Gastrocnemius medialis (tissue), 4 donors: ENCODE measurements around the gene RAB34. TPM values are rescaled to one million over a fixed set of nuclear protein-coding genes. Genes with fewer than 3 reads are reported as not detected.

Experiments
- ATAC-seq, 2 donors: fragments of 150-250 bp; one replicate each; pipeline ENCODE4 v1.9.1; 2016
- DNase-seq, 2 donors: peaks; one replicate each; pipeline ENCODE4 v3.0.0-alpha.2; 2019
- H3K27ac ChIP-seq, 4 donors: fragments of 200-600 bp; sonication (generic); 1 replicate in 1 of 4; 2 replicates in 3 of 4; pipeline ENCODE4 v1.5.1; 2016 to 2018; ENCODE audit warnings: mild to moderate bottlenecking in 2 of 4, moderate library complexity in 1 of 4
- H3K27me3 ChIP-seq, 3 donors: fragments of 200-600 bp; sonication (generic) in 2 of 3; 1 replicate in 1 of 3; 2 replicates in 2 of 3; pipeline versions ENCODE4 v1.5.1 to v1.6.0; 2016 to 2019; ENCODE audit warnings: mild to moderate bottlenecking in 1 of 3, moderate library complexity in 1 of 3
- H3K36me3 ChIP-seq, 2 donors: fragments of 200-600 bp; sonication (generic) in 1 of 2; one replicate each; pipeline ENCODE4 v1.5.1; 2017 to 2018
- H3K4me1 ChIP-seq, 2 donors: fragments of 200-600 bp; sonication (generic) in 1 of 2; one replicate each; pipeline ENCODE4 v1.5.1; 2016 to 2017; ENCODE audit warnings: mild to moderate bottlenecking in 2 of 2
- H3K4me3 ChIP-seq, 4 donors: fragments of 200-600 bp; sonication (generic) in 3 of 4; 1 replicate in 1 of 4; 2 replicates in 3 of 4; pipeline ENCODE4 v1.5.1; 2016 to 2019; ENCODE audit warnings: mild to moderate bottlenecking in 2 of 4
- H3K9me3 ChIP-seq, 3 donors: fragments of 200-600 bp; sonication (generic) in 2 of 3; 1 replicate in 1 of 3; 2 replicates in 2 of 3; pipeline ENCODE4 v1.5.1; 2016 to 2019
- POLR2A ChIP-seq, 2 donors: fragments of 450-650 bp; IDR thresholded peaks; one replicate each; pipeline ENCODE4 v1.6.1; 2017; ENCODE audit warnings: antibody characterized with exemption in 2 of 2, mild to moderate bottlenecking in 2 of 2, moderate library complexity in 2 of 2
- in situ Hi-C, 4 donors: fragments of 200-750 bp; cut with MboI; loops; one replicate each; pipeline versions ENCODE4 v1.15.0 to v1.8.0; 2017; ENCODE audit warnings: low sequenced_read_pairs in 4 of 4
- intact Hi-C: fragments of 100-400 bp; cut with DNase I; formaldehyde crosslinking; loops from one replicate; pipeline ENCODE4 v1.15.1; 2023; ENCODE audit warnings: low total_unique reads
- total RNA-seq, 4 donors: library from RNA; depleted of rRNA; stranded (reverse); fragments of >200 nt; gene quantifications; one replicate each; pipeline versions ENCODE4 v1.1.0 to v1.2.3, GENCODE V29; 2016
- TF ChIP-seq, protein P1 (sequence below), 5 experiments: fragments of 450-650 bp in 3 of 5; fragments of 200-600 bp in 2 of 5; sonication (generic) in 2 of 5; IDR thresholded peaks in 4 of 5; conservative IDR thresholded peaks in 1 of 5; 1 replicate in 4 of 5; 2 replicates in 1 of 5; pipeline ENCODE4 v1.5.1; 2016 to 2019; ENCODE audit warnings: antibody characterized with exemption in 5 of 5, mild to moderate bottlenecking in 3 of 5, moderate library complexity in 3 of 5

Gene RAB34
- total RNA-seq, 4 donors from 2014 or later = 14.9 to 53.3 (median 32.7) TPM

DNA sequence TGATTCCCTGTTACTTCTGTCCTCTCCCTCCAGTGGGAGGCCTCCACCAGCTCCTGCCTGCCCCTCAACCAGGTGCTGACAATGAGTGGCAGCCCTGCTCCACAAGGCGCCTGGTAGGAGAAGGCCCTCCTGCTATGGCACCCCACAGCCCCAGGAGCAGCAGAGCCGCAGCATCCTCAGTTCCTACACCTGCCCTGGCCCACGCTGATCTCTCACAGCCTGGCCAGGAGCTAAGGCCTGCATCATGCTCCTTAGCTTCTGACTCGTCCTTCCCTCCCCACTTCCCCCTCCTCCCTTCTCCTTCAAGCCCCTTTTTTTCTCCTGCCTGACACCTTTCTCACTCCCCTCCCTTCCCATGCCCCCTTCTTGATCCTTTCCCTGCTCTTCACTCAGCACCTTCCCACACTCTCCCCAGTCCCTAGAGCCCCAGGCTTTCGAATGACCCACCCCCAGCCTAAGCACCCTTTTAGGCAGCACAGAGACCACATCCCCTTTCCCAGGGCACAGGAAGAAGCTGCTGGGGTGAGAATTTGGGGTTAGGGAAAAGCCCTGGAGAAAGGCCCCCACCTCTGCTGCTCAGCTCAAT is 12.5 kb downstream of the RAB34 start:
- Histone ChIP-seq H3K27me3 (no peaks in the 10 kb centered on the region), H3K27ac (no peak overlapping the region), H3K4me3 (no peak overlapping the region), H3K9me3 (no peaks in the 10 kb centered on the region), H3K36me3 (peaks cover 0 to 47% of the 10 kb centered on the region in 2 donors), H3K4me1 (no peaks in the 10 kb centered on the region)
- ATAC-seq (no peak), DNase-seq (no peak)
- TF ChIP-seq, protein P1, sequence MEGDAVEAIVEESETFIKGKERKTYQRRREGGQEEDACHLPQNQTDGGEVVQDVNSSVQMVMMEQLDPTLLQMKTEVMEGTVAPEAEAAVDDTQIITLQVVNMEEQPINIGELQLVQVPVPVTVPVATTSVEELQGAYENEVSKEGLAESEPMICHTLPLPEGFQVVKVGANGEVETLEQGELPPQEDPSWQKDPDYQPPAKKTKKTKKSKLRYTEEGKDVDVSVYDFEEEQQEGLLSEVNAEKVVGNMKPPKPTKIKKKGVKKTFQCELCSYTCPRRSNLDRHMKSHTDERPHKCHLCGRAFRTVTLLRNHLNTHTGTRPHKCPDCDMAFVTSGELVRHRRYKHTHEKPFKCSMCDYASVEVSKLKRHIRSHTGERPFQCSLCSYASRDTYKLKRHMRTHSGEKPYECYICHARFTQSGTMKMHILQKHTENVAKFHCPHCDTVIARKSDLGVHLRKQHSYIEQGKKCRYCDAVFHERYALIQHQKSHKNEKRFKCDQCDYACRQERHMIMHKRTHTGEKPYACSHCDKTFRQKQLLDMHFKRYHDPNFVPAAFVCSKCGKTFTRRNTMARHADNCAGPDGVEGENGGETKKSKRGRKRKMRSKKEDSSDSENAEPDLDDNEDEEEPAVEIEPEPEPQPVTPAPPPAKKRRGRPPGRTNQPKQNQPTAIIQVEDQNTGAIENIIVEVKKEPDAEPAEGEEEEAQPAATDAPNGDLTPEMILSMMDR (IDR thresholded peaks at IDR 0.05 in 4 of 5, conservative IDR thresholded peaks at IDR 0.05 in 1 of 5) = no peak
- TF ChIP-seq POLR2A (IDR thresholded peaks at IDR 0.05) = no peak
- intact Hi-C loops = no loop called here
- in situ Hi-C loops = no loop called here

DNA sequence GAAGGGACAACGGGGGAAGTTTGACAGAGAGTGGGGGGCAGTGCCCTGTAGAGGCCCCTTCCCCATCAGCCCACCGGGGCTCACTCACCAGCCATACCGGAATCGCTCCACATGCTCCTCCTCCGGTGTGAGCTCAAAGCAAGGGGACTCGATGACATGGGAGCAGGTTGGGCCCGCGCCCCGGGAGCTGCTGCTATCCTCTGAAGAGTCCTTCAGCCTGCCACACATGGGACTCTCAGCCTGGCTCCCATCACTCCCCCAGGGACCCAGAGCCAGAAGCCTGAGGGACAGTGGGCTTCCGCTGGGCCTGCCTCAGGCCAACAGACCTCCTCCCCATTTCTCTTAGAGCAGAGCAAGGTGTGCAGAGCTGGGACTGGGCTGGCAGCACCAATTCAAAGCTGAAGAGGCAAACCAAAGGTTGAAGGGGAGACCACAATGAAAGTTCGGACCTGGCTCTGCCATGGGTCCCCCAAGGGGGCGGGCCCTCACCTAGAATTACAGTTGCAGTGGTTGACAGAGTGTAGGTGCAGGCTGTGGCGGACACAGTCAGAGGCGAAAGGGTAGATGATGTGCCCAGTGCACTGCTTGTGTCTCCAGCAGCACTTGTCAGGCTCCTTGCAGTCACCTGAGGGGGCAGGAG is 13.3 kb downstream of the RAB34 start:
- Histone ChIP-seq H3K9me3 (no peaks in the 10 kb centered on the region), H3K36me3 (peaks cover 0 to 56% of the 10 kb centered on the region in 2 donors), H3K4me3 (no peak overlapping the region), H3K27me3 (no peaks in the 10 kb centered on the region), H3K27ac (no peak overlapping the region), H3K4me1 (no peaks in the 10 kb centered on the region)
- ATAC-seq (no peak), DNase-seq (no peak)
- no peak for TF ChIP-seq POLR2A (IDR thresholded peaks at IDR 0.05)
- TF ChIP-seq, protein P1 (IDR thresholded peaks at IDR 0.05 in 4 of 5, conservative IDR thresholded peaks at IDR 0.05 in 1 of 5) = no peak
- in situ Hi-C loops (no loop called here), intact Hi-C loops (no loop called here)

DNA sequence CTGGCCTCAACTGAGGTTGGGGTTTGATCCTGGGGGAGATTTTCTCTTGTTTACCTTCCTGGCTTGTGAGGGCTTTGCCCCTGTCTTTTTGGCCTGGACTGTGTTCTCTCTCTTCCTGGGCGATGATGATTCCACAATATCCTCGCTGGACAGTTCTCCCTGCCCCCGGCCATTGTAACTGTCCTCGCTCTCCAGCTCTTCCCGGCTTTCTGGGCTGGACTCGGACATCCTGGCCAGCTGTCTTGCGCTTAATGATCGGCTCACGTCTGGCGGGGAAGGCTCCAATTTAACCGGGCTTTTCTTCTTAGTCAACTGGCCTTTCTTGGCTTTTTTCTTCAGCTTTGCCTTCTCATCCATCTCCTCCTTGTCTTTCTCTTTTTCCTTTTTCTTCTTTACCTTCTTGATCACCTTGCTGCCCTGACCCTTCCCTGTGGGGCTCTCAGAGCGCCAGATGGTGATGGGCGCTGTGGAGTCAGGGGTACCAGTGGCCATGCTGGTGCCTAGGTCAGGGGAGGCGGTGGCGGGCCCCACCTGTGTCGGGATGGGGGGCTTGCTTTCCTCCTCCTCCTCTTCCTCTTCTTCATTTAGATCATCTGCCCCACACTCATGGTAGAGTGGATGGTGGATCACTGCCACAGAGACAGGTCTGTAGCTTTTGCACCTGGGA is 14.0 kb downstream of the RAB34 start:
- intact Hi-C loops = no loop called here
- H3K36me3 ChIP-seq = peaks cover 0 to 62% of the 10 kb centered on the region in 2 donors
- DNase-seq = no peak

DNA sequence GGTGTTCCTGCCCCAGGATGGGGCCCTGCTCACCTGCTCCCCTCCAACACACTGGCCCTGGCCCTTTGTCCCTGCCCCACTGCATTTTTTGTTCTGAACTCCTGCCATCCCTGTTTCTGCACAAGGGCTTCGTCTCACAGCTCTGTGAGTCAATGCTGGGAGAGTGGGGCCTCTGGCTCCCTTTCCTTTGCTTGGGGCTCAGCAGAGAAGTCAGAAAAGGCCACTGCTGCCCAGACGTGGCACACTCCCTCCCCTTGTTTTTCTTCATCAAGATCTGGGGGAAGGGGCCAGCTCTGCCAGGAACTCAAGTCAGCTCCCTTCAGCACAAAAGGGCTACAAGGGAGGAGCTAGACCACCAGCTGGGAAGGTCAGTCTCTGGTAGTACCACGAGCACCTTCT is 14.9 kb downstream of the RAB34 start:
- no peak for TF ChIP-seq POLR2A (IDR thresholded peaks at IDR 0.05)
- Histone ChIP-seq H3K4me1 (no peaks in the 10 kb centered on the region), H3K27me3 (no peaks in the 10 kb centered on the region), H3K36me3 (peaks cover 0 to 72% of the 10 kb centered on the region in 2 donors), H3K9me3 (no peaks in the 10 kb centered on the region), H3K27ac (no peak overlapping the region), H3K4me3 (no peak overlapping the region)
- DNase-seq = no peak
- in situ Hi-C loops = no loop called here
- intact Hi-C loops = no loop called here
- ATAC-seq = no peak

More for the DNA sequence above, 14.0 kb downstream of the RAB34 start:
- Histone ChIP-seq H3K9me3 (no peaks in the 10 kb centered on the region), H3K27me3 (no peaks in the 10 kb centered on the region), H3K4me1 (no peaks in the 10 kb centered on the region), H3K27ac (no peak overlapping the region), H3K4me3 (no peak overlapping the region)
- in situ Hi-C loops = no loop called here
- ATAC-seq = no peak
- TF ChIP-seq POLR2A (IDR thresholded peaks at IDR 0.05) = no peak
- TF ChIP-seq, protein P1 (IDR thresholded peaks at IDR 0.05 in 4 of 5, conservative IDR thresholded peaks at IDR 0.05 in 1 of 5) = no peak

DNA sequence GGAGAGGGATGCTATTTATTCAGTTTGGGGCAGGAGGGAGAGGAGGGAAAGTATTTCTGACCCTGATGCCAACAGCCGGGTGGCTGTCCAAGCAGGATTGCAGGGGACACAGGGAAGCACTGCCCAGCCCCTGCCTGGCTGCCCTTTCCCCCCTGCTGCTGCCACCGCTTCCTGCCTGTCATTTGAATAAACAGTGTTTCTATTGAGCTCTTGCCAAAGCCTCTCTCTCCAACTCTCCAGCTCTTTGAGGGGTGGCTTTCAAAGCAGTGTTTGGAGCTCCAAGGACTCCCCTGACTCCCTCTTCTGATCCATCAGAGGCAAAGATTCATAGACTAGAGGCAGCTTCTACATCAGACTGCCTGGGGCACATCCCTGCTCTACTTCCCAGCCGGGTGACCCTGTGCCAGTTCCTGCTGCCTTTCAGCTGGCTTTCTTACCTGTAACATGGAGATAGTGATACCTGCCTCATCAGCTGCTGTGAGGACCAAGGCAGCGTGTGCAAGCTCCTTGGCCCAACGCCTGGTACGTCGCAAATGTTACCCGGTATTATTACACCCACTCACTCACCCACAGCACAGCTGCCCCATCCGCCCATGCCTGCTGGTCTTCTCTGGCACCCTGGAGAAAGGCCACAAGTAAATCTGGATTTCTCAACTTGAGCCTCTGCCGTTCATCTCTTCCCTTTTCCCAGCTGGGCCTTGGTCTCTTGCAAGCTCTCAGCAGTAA is 15.5 kb downstream of the RAB34 start:
- Histone ChIP-seq H3K9me3 (no peaks in the 10 kb centered on the region), H3K4me1 (no peaks in the 10 kb centered on the region), H3K27me3 (no peaks in the 10 kb centered on the region), H3K4me3 (no peak overlapping the region), H3K27ac (no peak overlapping the region), H3K36me3 (peaks cover 3 to 77% of the 10 kb centered on the region in 2 donors)
- intact Hi-C loops = no loop called here
- DNase-seq (no peak), ATAC-seq (no peak)
- in situ Hi-C loops = no loop called here
- TF ChIP-seq, protein P1 (IDR thresholded peaks at IDR 0.05 in 4 of 5, conservative IDR thresholded peaks at IDR 0.05 in 1 of 5) = no peak
- TF ChIP-seq POLR2A (IDR thresholded peaks at IDR 0.05) = no peak
